NCI-H2081 treated with DMSO at 0.1 percent for 48 hours (cell line): Measurements from ENCODE around the gene LRRC7.
"Not testable (repeated sequence)": the region's sequence is repeated elsewhere in the genome, so short reads cannot be mapped to it uniquely, and the experiment has no call there.

Source experiments
- DNase-seq: peaks from one replicate; lab custom pipeline; 2025; lab: John Stamatoyannopoulos, UW

Gene LRRC7

GRCh38 chr1:69697340-69697739, 129.6 kb downstream of the LRRC7 start:
- no peak for DNase-seq

- no peak for DNase-seq
Observed at GRCh38 chr1:69700770-69701169, 133.0 kb downstream of the LRRC7 start.

- DNase-seq: no peak
Observed at GRCh38 chr1:69702085-69702484, 134.4 kb downstream of the LRRC7 start.

- no peak for DNase-seq
Observed at GRCh38 chr1:69706473-69706872, 138.8 kb downstream of the LRRC7 start.

GRCh38 chr1:69707103-69707502, 139.4 kb downstream of the LRRC7 start:
- no peak for DNase-seq

GRCh38 chr1:69710484-69711189, 142.9 kb downstream of the LRRC7 start:
- DNase-seq: no peak

GRCh38 chr1:69711190-69711930, 143.6 kb downstream of the LRRC7 start:
- no peak for DNase-seq

GRCh38 chr1:69717834-69718233, 150.1 kb downstream of the LRRC7 start:
- not testable (repeated sequence) for DNase-seq

- DNase-seq: no peak
Observed at GRCh38 chr1:69728206-69728605, 160.5 kb downstream of the LRRC7 start.

- no peak for DNase-seq
Observed at GRCh38 chr1:69733061-69733460, 165.3 kb downstream of the LRRC7 start.

- DNase-seq: peak; percentile 13
Observed at GRCh38 chr1:69737527-69738185, 169.9 kb downstream of the LRRC7 start.

- DNase-seq: no peak
Observed at GRCh38 chr1:69738458-69739250, 170.9 kb downstream of the LRRC7 start.

- DNase-seq: no peak
Observed at GRCh38 chr1:69739251-69739605, 171.5 kb downstream of the LRRC7 start.

GRCh38 chr1:69743146-69743545, 175.4 kb downstream of the LRRC7 start:
- DNase-seq: no peak

- no peak for DNase-seq
Observed at GRCh38 chr1:69744381-69744780, 176.7 kb downstream of the LRRC7 start.

GRCh38 chr1:69747207-69747606, 179.5 kb downstream of the LRRC7 start:
- DNase-seq: no peak

GRCh38 chr1:69750638-69751037, 182.9 kb downstream of the LRRC7 start:
- no peak for DNase-seq

- DNase-seq: no peak
Observed at GRCh38 chr1:69752831-69753230, 185.1 kb downstream of the LRRC7 start.

- DNase-seq: no peak
Observed at GRCh38 chr1:69754521-69754920, 186.8 kb downstream of the LRRC7 start.

GRCh38 chr1:69755647-69756046, 187.9 kb downstream of the LRRC7 start:
- no peak for DNase-seq

- DNase-seq: no peak
Observed at GRCh38 chr1:69765951-69766350, 198.2 kb downstream of the LRRC7 start.

- DNase-seq: no peak
Observed at GRCh38 chr1:69766431-69767180, 198.9 kb downstream of the LRRC7 start.
